GM12891 (cell line): Measurements from ENCODE around the gene KCTD2.

ENCODE experiments used
- DNase-seq: peaks from one replicate; pipeline ENCODE4 v3.0.0; 2011; ENCODE audit warnings: low spot score; ENCODE audit not compliant: insufficient read length
- FAIRE-seq: peaks from 2 replicates; lab custom pipeline; 2011; peaks lifted over from hg19 to GRCh38; lab: Jason Lieb, UNC
- PAX5 ChIP-seq: IDR thresholded peaks from 2 replicates; pipeline ENCODE4 v1.6.1; 2011; ENCODE audit warnings: low read length, moderate library complexity, mild to moderate bottlenecking; ENCODE audit not compliant: insufficient read depth, severe bottlenecking
- POLR2A ChIP-seq: IDR thresholded peaks from 2 replicates; pipeline ENCODE4 v1.6.1; 2011; ENCODE audit warnings: low read depth, low read length, control low read depth
- POLR2AphosphoS5 ChIP-seq: IDR thresholded peaks from 2 replicates; pipeline ENCODE4 v1.6.1; 2011; ENCODE audit warnings: low read depth, low read length, control low read depth
- POU2F2 ChIP-seq: IDR thresholded peaks from 2 replicates; pipeline ENCODE4 v1.6.1; 2011; ENCODE audit warnings: low read depth, mild to moderate bottlenecking, control low read depth, low read length, moderate library complexity
- SPI1 ChIP-seq: IDR thresholded peaks from 2 replicates; pipeline ENCODE4 v1.6.1; 2011; ENCODE audit warnings: low read depth, low read length, control low read depth
- TAF1 ChIP-seq: IDR thresholded peaks from 2 replicates; pipeline ENCODE4 v1.6.1; 2011; ENCODE audit warnings: low read depth, low read length, control low read depth

The KCTD2 gene

DNA sequence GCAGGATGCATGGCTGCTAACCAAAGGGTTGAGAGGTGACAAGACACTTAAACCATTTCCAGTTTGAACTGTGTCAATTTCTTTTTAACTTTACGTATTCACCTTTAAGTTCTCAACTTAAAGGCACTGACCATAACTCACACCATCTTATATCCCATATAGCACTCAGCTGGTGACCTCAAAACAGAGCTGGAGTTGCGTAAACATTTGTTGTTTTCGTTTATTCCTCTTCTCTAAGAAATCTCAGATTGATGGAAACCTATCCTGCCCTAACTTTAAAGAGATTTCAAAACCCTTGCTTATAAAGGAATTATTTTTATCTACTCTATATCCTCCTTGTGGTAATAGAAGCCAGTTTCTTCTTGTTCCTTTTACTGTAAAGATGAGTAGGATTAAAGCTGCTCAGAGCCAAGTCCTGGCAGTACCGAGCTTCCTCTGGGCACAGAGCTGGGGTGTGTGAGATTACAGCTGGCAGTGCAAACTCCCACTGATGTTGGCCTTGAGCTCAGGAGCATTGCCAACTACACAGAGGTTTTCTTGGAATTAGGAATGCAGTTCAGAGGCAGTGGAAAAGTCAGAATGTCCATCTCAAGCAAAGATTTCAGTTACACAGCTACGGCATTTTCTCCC, 1.3 kb downstream of the KCTD2 start:
- no peak for DNase-seq
- FAIRE-seq = no peak
- TF ChIP-seq POLR2A = no peak
- TF ChIP-seq PAX5 = no peak
- TF ChIP-seq POU2F2 = no peak
- no peak for TF ChIP-seq SPI1
- no peak for TF ChIP-seq POLR2AphosphoS5
- no peak for TF ChIP-seq TAF1

DNA sequence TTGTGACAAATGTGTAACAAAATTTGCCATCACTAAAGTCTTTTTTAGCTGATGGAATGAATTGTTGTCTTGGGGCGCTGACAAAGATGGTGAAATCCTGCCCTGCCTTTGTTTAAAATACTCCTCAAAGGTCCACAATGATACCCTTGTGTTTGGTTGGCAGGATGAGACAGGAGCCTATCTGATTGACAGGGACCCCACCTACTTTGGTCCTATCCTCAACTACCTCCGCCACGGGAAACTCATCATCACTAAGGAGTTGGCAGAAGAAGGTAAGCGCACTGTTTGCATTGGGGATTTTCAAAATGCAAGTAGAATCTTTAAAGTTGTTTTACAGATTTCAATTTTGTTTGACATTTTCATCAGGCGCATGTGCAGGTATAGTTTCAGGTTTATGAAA, 2.0 kb downstream of the KCTD2 start:
- no peak for DNase-seq
- TF ChIP-seq TAF1 = no peak
- no peak for TF ChIP-seq PAX5
- TF ChIP-seq SPI1 = no peak
- no peak for TF ChIP-seq POLR2A
- no peak for TF ChIP-seq POU2F2
- TF ChIP-seq POLR2AphosphoS5 = no peak
- FAIRE-seq = no peak

- DNase-seq = no peak
- TF ChIP-seq POLR2AphosphoS5 (no peak), TAF1 (no peak), SPI1 (no peak), PAX5 (no peak), POU2F2 (no peak), POLR2A (no peak)
- no peak for FAIRE-seq
Measured at GRCh38 chr17:75049706-75050105, 2.7 kb downstream of the KCTD2 start.

DNA sequence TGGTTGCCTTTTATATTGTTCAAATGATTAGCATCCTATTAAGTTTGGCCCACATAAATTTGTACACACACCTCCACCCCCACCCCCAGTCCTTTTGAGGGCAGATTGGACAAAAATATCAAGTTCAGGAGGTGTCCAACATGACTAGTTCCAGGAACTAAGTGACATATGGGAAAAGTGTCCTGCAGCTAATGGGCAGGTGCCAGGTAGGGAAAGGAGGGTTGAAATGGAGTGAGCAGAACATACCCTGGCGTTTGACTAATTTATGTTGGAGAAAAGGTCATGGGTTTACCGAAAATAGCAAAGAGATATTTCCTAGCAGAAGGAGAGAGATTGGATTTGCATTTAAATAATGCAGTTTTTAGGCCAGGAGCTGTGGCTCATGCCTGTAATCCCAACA, 4.9 kb downstream of the KCTD2 start:
- no peak for DNase-seq
- no peak for FAIRE-seq

DNA sequence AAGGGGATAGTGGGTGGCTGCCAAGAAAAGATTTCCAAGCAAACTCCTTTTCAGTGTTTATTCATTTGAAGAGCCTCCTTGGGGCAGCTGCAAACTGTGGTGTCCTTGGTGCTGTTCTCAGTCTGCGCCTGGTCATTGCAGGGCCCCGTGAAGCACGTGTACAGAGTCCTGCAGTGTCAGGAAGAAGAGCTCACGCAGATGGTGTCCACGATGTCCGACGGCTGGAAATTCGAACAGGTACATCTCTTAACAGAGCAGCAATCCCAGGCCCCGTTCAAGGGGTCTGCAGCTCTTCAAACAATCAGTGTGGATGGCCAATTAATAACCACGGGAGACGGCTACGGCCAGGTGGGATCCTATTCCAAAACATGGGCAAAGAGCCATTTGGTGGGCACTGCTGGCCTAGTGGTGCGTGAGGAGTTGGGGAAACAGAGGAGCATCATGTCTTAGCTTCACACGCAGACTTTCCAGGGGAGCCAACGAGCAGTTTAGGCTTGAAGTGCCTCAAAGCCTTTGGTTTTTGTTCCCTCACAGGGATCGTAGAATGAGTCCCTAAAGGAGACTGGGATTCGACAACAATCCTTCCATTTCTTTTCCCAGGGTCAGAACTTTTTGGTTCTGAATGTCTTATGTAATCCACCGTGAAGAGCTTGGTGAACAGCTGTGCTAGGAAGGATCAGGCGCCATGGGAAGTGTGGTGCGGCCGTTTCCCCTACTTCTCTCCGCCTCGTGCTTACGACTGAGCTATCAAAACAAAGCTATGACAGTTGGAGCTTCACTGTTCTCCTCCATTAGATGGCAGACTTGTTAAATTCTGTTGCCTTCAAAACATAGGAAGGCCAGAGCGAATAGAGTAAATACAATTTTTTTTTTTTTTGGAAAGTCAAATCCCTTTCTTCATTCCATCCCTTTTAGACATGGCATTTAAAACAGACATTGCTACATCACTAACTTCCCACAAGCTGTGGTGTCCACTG, 12.6 kb downstream of the KCTD2 start:
- TF ChIP-seq POLR2A (no peak), SPI1 (no peak), PAX5 (no peak), TAF1 (no peak), POU2F2 (no peak), POLR2AphosphoS5 (no peak)
- DNase-seq (no peak), FAIRE-seq (peak; percentile 26)

More for the DNA sequence above, 4.9 kb downstream of the KCTD2 start:
- no peak for TF ChIP-seq TAF1
- TF ChIP-seq POLR2AphosphoS5 = no peak
- no peak for TF ChIP-seq POU2F2
- TF ChIP-seq SPI1 = no peak
- no peak for TF ChIP-seq PAX5
- TF ChIP-seq POLR2A = no peak

DNA sequence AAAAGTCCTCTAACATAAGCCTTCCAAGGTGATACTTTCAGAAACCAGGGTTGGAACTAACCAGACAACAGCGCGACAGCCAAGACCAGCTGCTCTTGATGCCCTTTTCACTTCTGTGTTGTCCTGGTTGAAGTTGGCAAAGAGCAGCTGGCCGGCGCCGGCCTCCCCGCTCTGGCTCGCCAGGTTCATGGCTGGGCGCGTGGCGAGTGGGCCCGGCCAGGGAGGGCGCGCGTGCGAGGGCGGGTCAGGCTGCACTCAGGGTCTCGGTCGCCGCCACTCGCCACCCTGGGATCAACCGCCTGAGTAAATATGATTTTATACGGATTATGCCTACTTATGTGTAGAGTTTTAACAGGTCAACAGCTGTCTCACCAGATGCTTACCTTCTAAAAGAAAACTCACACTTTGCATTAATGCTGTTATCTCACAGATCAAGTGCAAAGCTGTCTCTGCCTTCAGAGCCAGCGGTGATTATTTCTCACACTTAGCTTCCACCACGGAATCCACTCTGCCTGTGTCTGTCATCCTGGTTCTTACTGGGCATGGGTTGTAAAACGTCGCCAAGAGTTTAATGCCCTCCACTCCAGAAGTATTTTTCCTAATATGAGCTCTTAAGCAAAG, 13.5 kb downstream of the KCTD2 start:
- FAIRE-seq (no peak), DNase-seq (no peak)
- TF ChIP-seq POLR2A (no peak), PAX5 (no peak), SPI1 (no peak), TAF1 (no peak), POLR2AphosphoS5 (no peak), POU2F2 (no peak)

DNA sequence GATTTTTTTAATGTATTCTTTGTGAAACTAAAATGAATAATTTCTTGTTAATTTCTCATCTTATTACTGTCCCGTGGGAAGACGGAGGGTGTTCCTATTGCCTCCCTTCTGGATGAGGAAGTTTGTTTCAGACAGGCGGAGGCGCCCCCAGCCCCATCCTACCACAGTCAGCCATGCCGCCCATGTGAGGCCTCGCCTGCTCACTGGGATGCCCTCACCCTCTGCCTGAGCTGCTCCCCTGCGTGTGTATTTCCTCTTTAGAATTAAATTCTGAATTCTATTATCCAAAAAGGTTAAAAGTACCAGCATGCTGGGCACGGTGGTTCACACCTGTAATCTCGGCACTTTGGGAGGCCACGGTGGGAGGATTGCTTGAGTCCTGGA, 14.0 kb downstream of the KCTD2 start:
- FAIRE-seq (no peak), DNase-seq (no peak)
- no peak for TF ChIP-seq POLR2A
- TF ChIP-seq TAF1 = no peak
- TF ChIP-seq POLR2AphosphoS5 = no peak
- TF ChIP-seq POU2F2 = no peak
- TF ChIP-seq PAX5 = no peak
- TF ChIP-seq SPI1 = no peak

DNA sequence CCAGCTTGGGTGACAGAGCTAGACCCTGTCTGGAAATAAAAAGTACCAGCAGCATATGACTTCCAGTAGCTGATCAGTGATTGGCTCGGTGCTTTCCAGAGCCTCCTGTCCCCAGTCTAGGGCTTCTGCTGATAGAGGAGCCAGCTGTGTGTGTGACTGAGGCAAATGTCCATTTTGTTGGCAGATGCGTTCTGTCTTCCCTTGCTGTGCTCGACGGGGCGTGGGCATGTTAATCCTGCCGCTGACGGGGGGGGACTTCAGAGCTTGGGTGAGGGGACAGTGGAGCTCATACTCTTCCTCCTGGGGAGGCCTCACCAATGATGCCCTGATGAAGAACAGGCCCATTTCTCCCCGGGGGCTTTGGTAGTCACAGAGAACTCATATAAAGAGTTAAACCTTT, 14.6 kb downstream of the KCTD2 start:
- no peak for DNase-seq
- TF ChIP-seq POU2F2 (no peak), TAF1 (no peak), SPI1 (no peak), PAX5 (no peak), POLR2AphosphoS5 (no peak)
- FAIRE-seq = no peak

GRCh38 chr17:75063201-75063600, 16.2 kb downstream of the KCTD2 start:
- TF ChIP-seq POU2F2 = no peak
- no peak for TF ChIP-seq SPI1
- TF ChIP-seq PAX5 = no peak
- TF ChIP-seq TAF1 = no peak
- FAIRE-seq = no peak

DNA sequence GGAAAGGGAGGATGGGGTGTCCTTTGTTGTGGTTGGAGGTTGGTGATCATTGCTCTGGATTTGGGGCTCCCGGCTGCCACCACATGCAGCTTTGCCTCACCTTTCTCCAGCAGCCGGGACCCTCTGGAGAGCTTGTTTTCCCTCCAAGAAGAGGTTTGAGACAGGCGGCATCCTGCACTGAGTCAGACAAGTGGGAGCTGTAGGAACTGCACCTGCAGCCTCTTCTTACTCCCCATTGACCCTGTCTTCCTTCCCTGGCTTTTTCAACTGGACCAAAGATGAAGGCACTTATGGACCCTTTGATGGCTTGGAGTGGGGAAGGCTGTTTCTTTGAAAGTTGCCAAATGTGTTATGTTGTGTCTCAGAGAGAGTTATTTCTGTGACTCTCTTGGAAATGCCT, 16.6 kb downstream of the KCTD2 start:
- FAIRE-seq = no peak
- DNase-seq = no peak
- TF ChIP-seq POU2F2 (no peak), SPI1 (no peak), PAX5 (no peak), POLR2AphosphoS5 (no peak), TAF1 (no peak), POLR2A (no peak)

More at GRCh38 chr17:75063201-75063600, 16.2 kb downstream of the KCTD2 start:
- DNase-seq = no peak
